Measurements from ENCODE around the gene MIER3.
A peak's percentile ranks its signal among the peaks of the same experiment; 100 is the strongest.
"Not testable (repeated sequence)": the region's sequence is repeated elsewhere in the genome, so short reads cannot be mapped to it uniquely, and the experiment has no call there.

MIER3 gene

GRCh38 chr5:56951946-56952691, at the start of gene MIER3:
MIER3 (minus strand) TSS chr5:56952123; CDS start chr5:56952102, 21 bp downstream.
- peak; percentile 31 for DNase-seq

- DNase-seq: no peak
Observed at GRCh38 chr5:56995596-56995995, 43.7 kb upstream of the MIER3 start.

GRCh38 chr5:56993241-56993640, 41.3 kb upstream of the MIER3 start:
- DNase-seq: no peak

- no peak for DNase-seq
Observed at GRCh38 chr5:56989676-56990075, 37.8 kb upstream of the MIER3 start.

GRCh38 chr5:56988490-56988889, 36.6 kb upstream of the MIER3 start:
- DNase-seq: no peak

GRCh38 chr5:56987171-56987570, 35.2 kb upstream of the MIER3 start:
- no peak for DNase-seq

GRCh38 chr5:56986626-56986947, 34.7 kb upstream of the MIER3 start:
- DNase-seq: no peak

- DNase-seq: no peak
Observed at GRCh38 chr5:56985936-56986625, 34.2 kb upstream of the MIER3 start.

- DNase-seq: no peak
Observed at GRCh38 chr5:56984445-56984844, 32.5 kb upstream of the MIER3 start.

- no peak for DNase-seq
Observed at GRCh38 chr5:56983593-56984361, 31.9 kb upstream of the MIER3 start.

- no peak for DNase-seq
Observed at GRCh38 chr5:56981548-56982315, 29.8 kb upstream of the MIER3 start.

- DNase-seq: no peak
Observed at GRCh38 chr5:56979968-56980367, 28.0 kb upstream of the MIER3 start.

GRCh38 chr5:56979526-56979925, 27.6 kb upstream of the MIER3 start:
- not testable (repeated sequence) for DNase-seq

- no peak for DNase-seq
Observed at GRCh38 chr5:56977822-56978221, 25.9 kb upstream of the MIER3 start.

GRCh38 chr5:56977021-56977420, 25.1 kb upstream of the MIER3 start:
- DNase-seq: no peak

GRCh38 chr5:56974241-56974640, 22.3 kb upstream of the MIER3 start:
- DNase-seq: no peak

- DNase-seq: no peak
Observed at GRCh38 chr5:56973473-56973872, 21.6 kb upstream of the MIER3 start.

GRCh38 chr5:56971275-56971674, 19.4 kb upstream of the MIER3 start:
- DNase-seq: no peak

GRCh38 chr5:56964173-56964572, 12.2 kb upstream of the MIER3 start:
- DNase-seq: no peak

- no peak for DNase-seq
Observed at GRCh38 chr5:56963246-56963645, 11.3 kb upstream of the MIER3 start.

GRCh38 chr5:56962286-56962685, 10.4 kb upstream of the MIER3 start:
- no peak for DNase-seq

GRCh38 chr5:56961746-56962145, 9.8 kb upstream of the MIER3 start:
- no peak for DNase-seq

GRCh38 chr5:56959326-56959725, 7.4 kb upstream of the MIER3 start:
- DNase-seq: no peak
